Ishikawa (cell line): ENCODE measurements around the gene HAPLN3.

Experiments used
- EP300 ChIP-seq: IDR thresholded peaks from 2 replicates; pipeline ENCODE4 v1.6.1; 2012; ENCODE audit warnings: borderline replicate concordance
- MAX ChIP-seq: IDR thresholded peaks from 2 replicates; pipeline ENCODE4 v1.6.1; 2012
- NFIC ChIP-seq: IDR thresholded peaks from 2 replicates; pipeline ENCODE4 v1.6.1; 2012
- REST ChIP-seq: IDR thresholded peaks from 2 replicates; pipeline ENCODE4 v1.6.1; 2012; ENCODE audit warnings: low read depth, mild to moderate bottlenecking
- TAF1 ChIP-seq: IDR thresholded peaks from 2 replicates; pipeline ENCODE4 v1.6.1; 2012; ENCODE audit warnings: low read depth, mild to moderate bottlenecking
- YY1 ChIP-seq: IDR thresholded peaks from 2 replicates; pipeline ENCODE4 v1.6.1; 2012; ENCODE audit warnings: low read depth

- TF ChIP-seq EP300, result peak; percentile 63
- TF ChIP-seq YY1, result no peak
- TF ChIP-seq REST, result no peak
- TF ChIP-seq NFIC, result peak; percentile 61
- no peak; the same call in 1 of the 2 replicates for TF ChIP-seq MAX
- no peak for TF ChIP-seq TAF1
These were observed 11.8 kb upstream of the HAPLN3 start for GRCh38 chr15:88907111-88907510.
